ENCODE measurements around the gene DNAJC13. TPM values are rescaled to one million over a fixed set of nuclear protein-coding genes. Genes with fewer than 3 reads are reported as not detected.

DNAJC13 gene
- total RNA-seq, 1 experiment from 2014 or later, result 24.7 TPM

- Histone ChIP-seq H3F3A (ENCODE audit: low read length, unreplicated experiment) (no peaks in the 10 kb centered on the region), H3K4me1 (ENCODE audit: insufficient read depth, low read length) (no peaks in the 10 kb centered on the region), H2AFZ (ENCODE audit: low read length) (no peak overlapping the region), H4K20me1 (ENCODE audit: low read length) (no peaks in the 10 kb centered on the region), H3K4me2 (ENCODE audit: low read length) (no peak overlapping the region), H3K27ac (ENCODE audit: low read length) (peak overlapping the region; percentile 52), H3K9me2 (replicated peaks; ENCODE audit: low read length) (no peaks in the 10 kb centered on the region), H3K27me3 (ENCODE audit: low read length) (no peaks in the 10 kb centered on the region), H3K9me3 (ENCODE audit: low read length) (no peaks in the 10 kb centered on the region), H3K36me3 (ENCODE audit: low read depth, low read length) (peaks cover 11% of the 10 kb centered on the region), H3K4me3 (ENCODE audit: low read length) (no peak overlapping the region), H3K79me2 (ENCODE audit: low read length) (no peaks in the 10 kb centered on the region), H3K9ac (ENCODE audit: low read length) (no peak overlapping the region)
- DNase-seq (peak; percentile 9), ATAC-seq (peak; percentile 87)
- ChIA-PET POLR2A (ENCODE audit: unreplicated experiment) (no interaction called here), CTCF (no interaction called here)
- no peak for TF ChIP-seq EZH2 (IDR thresholded peaks at IDR 0.05; ENCODE audit: low read length, unreplicated experiment)
- no peak for TF ChIP-seq EZH2phosphoT487 (IDR thresholded peaks at IDR 0.05; ENCODE audit: borderline replicate concordance, low read length)
- TF ChIP-seq CTCF (conservative IDR thresholded peaks at IDR 0.05; ENCODE audit: low read depth, low read length), result no peak
- no TSS peak for BruUV-seq (replicated peaks)
- intact Hi-C loops (cut with micrococcal nuclease), result no loop called here
These were observed 46.8 kb downstream of the DNAJC13 start for GRCh38 chr3:132464066-132464465.

GRCh38 chr3:132469326-132469725, 52.0 kb downstream of the DNAJC13 start:
- H2AFZ ChIP-seq (ENCODE audit: low read length), result no peak overlapping the region
- POLR2A ChIA-PET (ENCODE audit: unreplicated experiment), result no interaction called here
- no peaks in the 10 kb centered on the region for H3K4me1 ChIP-seq (ENCODE audit: insufficient read depth, low read length)
- no peak overlapping the region for H3K4me2 ChIP-seq (ENCODE audit: low read length)
- H3F3A ChIP-seq (ENCODE audit: low read length, unreplicated experiment), result no peaks in the 10 kb centered on the region
- CTCF ChIA-PET, result interaction anchor here (0.6 kb wide), 1 partner anchor 1099 kb away, joined by 12 read pairs; no protein-coding TSS in a partner anchor
- TF ChIP-seq CTCF (conservative IDR thresholded peaks at IDR 0.05; ENCODE audit: low read depth, low read length) (no peak), EZH2 (IDR thresholded peaks at IDR 0.05; ENCODE audit: low read length, unreplicated experiment) (no peak), EZH2phosphoT487 (IDR thresholded peaks at IDR 0.05; ENCODE audit: borderline replicate concordance, low read length) (no peak)
- H3K27ac ChIP-seq (ENCODE audit: low read length), result no peak overlapping the region
- no peaks in the 10 kb centered on the region for H3K9me3 ChIP-seq (ENCODE audit: low read length)
- no peaks in the 10 kb centered on the region for H3K79me2 ChIP-seq (ENCODE audit: low read length)
- no peak overlapping the region for H3K4me3 ChIP-seq (ENCODE audit: low read length)
- no TSS peak for BruUV-seq (replicated peaks)
- H3K27me3 ChIP-seq (ENCODE audit: low read length), result no peaks in the 10 kb centered on the region
- peaks cover 8% of the 10 kb centered on the region for H3K36me3 ChIP-seq (ENCODE audit: low read depth, low read length)
- DNase-seq (no peak), ATAC-seq (no peak)
- H3K9ac ChIP-seq (ENCODE audit: low read length), result no peak overlapping the region
- intact Hi-C loops (cut with micrococcal nuclease), result no loop called here
- no peaks in the 10 kb centered on the region for H3K9me2 ChIP-seq (replicated peaks; ENCODE audit: low read length)
- no peaks in the 10 kb centered on the region for H4K20me1 ChIP-seq (ENCODE audit: low read length)

GRCh38 chr3:132486099-132486498, 68.8 kb downstream of the DNAJC13 start:
- Histone ChIP-seq H3K27ac (ENCODE audit: low read length) (no peak overlapping the region), H3F3A (ENCODE audit: low read length, unreplicated experiment) (no peaks in the 10 kb centered on the region), H3K4me2 (ENCODE audit: low read length) (no peak overlapping the region), H4K20me1 (ENCODE audit: low read length) (no peaks in the 10 kb centered on the region), H3K79me2 (ENCODE audit: low read length) (no peaks in the 10 kb centered on the region), H3K4me3 (ENCODE audit: low read length) (no peak overlapping the region), H3K4me1 (ENCODE audit: insufficient read depth, low read length) (no peaks in the 10 kb centered on the region), H2AFZ (ENCODE audit: low read length) (no peak overlapping the region), H3K9me2 (replicated peaks; ENCODE audit: low read length) (no peaks in the 10 kb centered on the region), H3K27me3 (ENCODE audit: low read length) (no peaks in the 10 kb centered on the region), H3K9ac (ENCODE audit: low read length) (no peak overlapping the region), H3K9me3 (ENCODE audit: low read length) (no peaks in the 10 kb centered on the region), H3K36me3 (ENCODE audit: low read depth, low read length) (peaks cover 23% of the 10 kb centered on the region; the same call in 1 of the 2 replicates)
- TF ChIP-seq EZH2 (IDR thresholded peaks at IDR 0.05; ENCODE audit: low read length, unreplicated experiment) (no peak), EZH2phosphoT487 (IDR thresholded peaks at IDR 0.05; ENCODE audit: borderline replicate concordance, low read length) (no peak)
- ChIA-PET POLR2A (ENCODE audit: unreplicated experiment) (no interaction called here), CTCF (no interaction called here)
- ATAC-seq, result no peak
- no peak for DNase-seq
- BruUV-seq (replicated peaks), result no TSS peak
- intact Hi-C loops (cut with micrococcal nuclease), result no loop called here
